HG03558 (cell line): ENCODE measurements around the gene UNC50.
"Not testable (repeated sequence)": the region's sequence is repeated elsewhere in the genome, so short reads cannot be mapped to it uniquely, and the experiment has no call there.

Source experiments
- ATAC-seq: cut with Tn5 transposase; IDR thresholded peaks from one replicate; pipeline ENCODE4 v1.9.1; 2021; ENCODE audit warnings: moderate number of reproducible peaks; ENCODE audit not compliant: unreplicated experiment; ENCODE audit errors: extremely low read depth

Gene UNC50

GRCh38 chr2:98573426-98573825 is 35.0 kb upstream of the UNC50 start:
- ATAC-seq, result no peak

GRCh38 chr2:98576666-98577312 is 31.6 kb upstream of the UNC50 start:
- no peak for ATAC-seq

GRCh38 chr2:98577313-98577712 is 31.1 kb upstream of the UNC50 start:
- no peak for ATAC-seq

GRCh38 chr2:98578231-98578630 is 30.2 kb upstream of the UNC50 start:
- ATAC-seq, result no peak

- no peak for ATAC-seq
Observed at GRCh38 chr2:98579926-98580325, 28.5 kb upstream of the UNC50 start.

GRCh38 chr2:98580656-98581284 is 27.6 kb upstream of the UNC50 start:
- no peak for ATAC-seq

- no peak for ATAC-seq
Observed at GRCh38 chr2:98582523-98582922, 25.9 kb upstream of the UNC50 start.

GRCh38 chr2:98583276-98583675 is 25.1 kb upstream of the UNC50 start:
- ATAC-seq, result no peak

- ATAC-seq, result no peak
Observed at GRCh38 chr2:98583816-98584618, 24.4 kb upstream of the UNC50 start.

- no peak for ATAC-seq
Observed at GRCh38 chr2:98585386-98585785, 23.0 kb upstream of the UNC50 start.

GRCh38 chr2:98586551-98587140 is 21.7 kb upstream of the UNC50 start:
- no peak for ATAC-seq

GRCh38 chr2:98588880-98589431 is 19.4 kb upstream of the UNC50 start:
- no peak for ATAC-seq

GRCh38 chr2:98589489-98589888 is 18.9 kb upstream of the UNC50 start:
- no peak for ATAC-seq

- no peak for ATAC-seq
Observed at GRCh38 chr2:98592565-98592964, 15.8 kb upstream of the UNC50 start.

- not testable (repeated sequence) for ATAC-seq
Observed at GRCh38 chr2:98594665-98595064, 13.7 kb upstream of the UNC50 start.

- ATAC-seq, result no peak
Observed at GRCh38 chr2:98598781-98599428, 9.5 kb upstream of the UNC50 start.

- ATAC-seq, result peak; percentile 56
Observed at GRCh38 chr2:98601532-98602132, 6.8 kb upstream of the UNC50 start.

- ATAC-seq, result no peak
Observed at GRCh38 chr2:98604547-98604946, 3.8 kb upstream of the UNC50 start.

GRCh38 chr2:98605076-98605475 is 3.3 kb upstream of the UNC50 start:
- ATAC-seq, result no peak

- ATAC-seq, result no peak
Observed at GRCh38 chr2:98606431-98606830, 2.0 kb upstream of the UNC50 start.
